SK-MEL-5 (cell line): Measurements from ENCODE around the gene PRPF6. TPM values are rescaled to one million over a fixed set of nuclear protein-coding genes. Genes with fewer than 3 reads are reported as not detected.

Experiments
- DNase-seq: peaks from one replicate; pipeline ENCODE4 v3.0.0-alpha.2; 2016; ENCODE audit warnings: low read depth, low spot score
- in situ Hi-C: cut with HindIII; loops from 2 replicates; pipeline ENCODE4 v1.10.0; 2016; ENCODE audit warnings: low sequenced_read_pairs, high pct_unique_total_duplicates, low pct_unique_long_range_greater_than_20kb
- total RNA-seq: library from RNA; depleted of rRNA; stranded (reverse); fragments of >200 nt; shearing (Covaris generic); gene quantifications from 2 replicates; pipeline ENCODE4 v1.2.3, GENCODE V29; 2014

Gene PRPF6
- total RNA-seq, 1 experiment from 2014 or later, result 71.3 TPM

GRCh38 chr20:64037199-64037497 is 56.2 kb downstream of the PRPF6 start:
- DNase-seq, result no peak
- in situ Hi-C loops, result no loop called here

DNA sequence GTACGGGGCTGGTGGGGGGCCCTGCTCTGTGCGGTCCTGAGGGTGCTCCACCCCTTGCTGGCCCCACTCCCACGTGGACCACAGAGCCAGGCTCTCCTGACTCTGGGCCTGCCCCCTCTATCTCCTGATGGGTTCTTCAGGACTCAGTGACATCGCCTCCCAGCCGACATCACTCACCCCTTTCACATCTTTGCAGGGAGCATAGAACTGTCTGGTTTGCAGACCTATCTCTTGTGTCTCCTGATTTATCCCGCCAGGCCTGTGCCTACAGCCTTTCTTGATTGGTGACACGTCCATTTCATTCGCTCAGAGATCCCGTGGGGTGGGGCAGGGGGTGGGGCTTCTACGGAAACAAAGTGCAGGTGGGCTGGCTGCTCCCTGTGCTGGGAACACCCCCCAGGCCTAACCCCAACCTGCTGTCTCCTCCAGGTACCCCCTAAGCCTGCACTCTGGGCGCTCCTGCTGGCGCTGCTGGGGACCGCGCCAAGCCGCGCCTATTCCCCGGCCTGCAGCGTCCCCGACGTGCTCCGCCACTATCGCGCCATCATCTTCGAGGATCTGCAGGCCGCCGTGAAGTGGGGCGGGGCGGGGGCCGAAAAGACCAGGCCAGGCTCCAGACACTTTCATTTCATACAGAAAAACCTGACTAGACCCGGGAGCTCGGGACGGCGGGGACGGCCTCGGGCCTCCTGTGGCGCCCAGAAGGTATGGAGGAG is 56.7 kb downstream of the PRPF6 start:
- in situ Hi-C loops, result no loop called here
- no peak for DNase-seq

DNA sequence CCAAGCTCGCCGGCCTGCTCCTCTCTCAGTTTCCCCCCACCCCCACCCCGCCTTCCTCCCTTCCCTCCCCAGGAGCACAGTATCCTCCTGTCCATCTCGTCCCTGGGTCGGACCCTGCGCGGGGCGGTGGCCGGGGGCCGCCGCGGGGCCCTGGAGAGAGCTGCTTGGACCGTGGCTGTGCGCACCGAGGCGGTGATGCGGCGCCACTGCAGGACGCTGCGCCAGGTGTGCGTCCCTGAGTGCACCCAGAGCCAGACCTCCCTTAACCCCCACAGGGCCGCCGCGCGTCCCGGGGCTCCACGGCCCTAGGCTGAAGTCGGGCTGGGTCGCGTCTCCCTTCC is 57.3 kb downstream of the PRPF6 start:
- DNase-seq, result no peak
- in situ Hi-C loops, result no loop called here

- in situ Hi-C loops, result no loop called here
- DNase-seq, result peak; percentile 63
Measured at GRCh38 chr20:64038565-64039292, 57.8 kb downstream of the PRPF6 start.

- in situ Hi-C loops, result no loop called here
Measured at GRCh38 chr20:64039293-64040160, 58.6 kb downstream of the PRPF6 start.

DNA sequence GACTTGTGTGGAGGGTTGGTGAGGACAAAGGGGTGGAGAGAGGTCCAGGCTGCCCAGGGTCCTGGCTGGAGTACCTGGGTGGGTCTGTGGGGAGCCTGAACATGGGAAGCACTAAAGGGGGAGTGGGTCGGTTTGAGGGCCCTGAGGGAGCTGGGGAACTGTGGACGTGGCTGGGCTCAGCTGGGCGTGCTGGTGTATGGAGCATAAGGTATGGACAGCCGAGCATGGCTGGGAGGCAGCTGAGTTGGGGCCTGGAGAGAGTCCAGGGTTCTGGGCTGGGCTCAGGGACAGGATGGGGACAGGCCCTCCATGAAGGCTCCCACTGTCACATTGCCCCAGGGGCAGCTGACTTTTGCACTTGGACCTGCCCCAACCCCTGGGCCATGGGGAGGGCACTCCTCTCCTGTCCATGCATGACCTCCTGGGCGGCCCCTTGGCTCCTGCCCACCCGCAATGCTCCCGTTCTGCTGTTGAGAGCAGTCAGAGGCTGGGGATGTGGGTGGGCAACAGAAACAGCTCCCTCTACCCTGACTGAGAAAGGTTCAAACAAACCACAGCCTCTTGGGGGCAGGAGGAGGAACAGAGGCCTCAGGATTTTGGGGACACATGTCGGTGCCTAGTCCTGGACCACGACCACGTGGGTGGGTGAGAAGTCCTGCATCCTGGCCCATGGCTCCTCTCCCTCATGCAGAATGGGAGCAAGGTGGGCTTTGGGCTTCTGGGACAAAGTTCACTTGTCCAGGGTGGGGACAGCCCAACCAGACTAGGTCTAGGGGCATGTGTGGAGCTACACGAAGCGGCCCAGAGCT is 59.5 kb downstream of the PRPF6 start:
- no peak for DNase-seq
- in situ Hi-C loops, result no loop called here

More at GRCh38 chr20:64039293-64040160, 58.6 kb downstream of the PRPF6 start:
- DNase-seq, result no peak

- DNase-seq, result no peak
- in situ Hi-C loops, result no loop called here
Measured at GRCh38 chr20:64041040-64041780, 60.3 kb downstream of the PRPF6 start.

DNA sequence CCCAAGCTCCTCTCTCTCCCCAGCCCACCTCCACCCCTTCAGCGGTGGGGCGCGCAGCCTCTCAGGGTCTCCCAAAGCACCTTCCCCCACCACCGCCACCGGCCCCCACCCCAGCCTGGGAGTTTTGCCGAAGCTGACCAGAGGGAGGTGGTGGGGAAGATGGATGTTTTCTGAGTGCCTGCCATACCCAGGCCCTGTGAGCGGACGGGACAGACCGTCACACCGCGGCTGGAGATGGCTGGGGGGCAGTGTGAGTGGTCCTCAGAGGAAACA is 60.8 kb downstream of the PRPF6 start:
- no peak for DNase-seq
- in situ Hi-C loops, result no loop called here

GRCh38 chr20:64042054-64042781 is 61.3 kb downstream of the PRPF6 start:
- in situ Hi-C loops, result no loop called here
- DNase-seq, result no peak

GRCh38 chr20:64043768-64044167 is 62.8 kb downstream of the PRPF6 start:
- in situ Hi-C loops, result no loop called here
- DNase-seq, result no peak

DNA sequence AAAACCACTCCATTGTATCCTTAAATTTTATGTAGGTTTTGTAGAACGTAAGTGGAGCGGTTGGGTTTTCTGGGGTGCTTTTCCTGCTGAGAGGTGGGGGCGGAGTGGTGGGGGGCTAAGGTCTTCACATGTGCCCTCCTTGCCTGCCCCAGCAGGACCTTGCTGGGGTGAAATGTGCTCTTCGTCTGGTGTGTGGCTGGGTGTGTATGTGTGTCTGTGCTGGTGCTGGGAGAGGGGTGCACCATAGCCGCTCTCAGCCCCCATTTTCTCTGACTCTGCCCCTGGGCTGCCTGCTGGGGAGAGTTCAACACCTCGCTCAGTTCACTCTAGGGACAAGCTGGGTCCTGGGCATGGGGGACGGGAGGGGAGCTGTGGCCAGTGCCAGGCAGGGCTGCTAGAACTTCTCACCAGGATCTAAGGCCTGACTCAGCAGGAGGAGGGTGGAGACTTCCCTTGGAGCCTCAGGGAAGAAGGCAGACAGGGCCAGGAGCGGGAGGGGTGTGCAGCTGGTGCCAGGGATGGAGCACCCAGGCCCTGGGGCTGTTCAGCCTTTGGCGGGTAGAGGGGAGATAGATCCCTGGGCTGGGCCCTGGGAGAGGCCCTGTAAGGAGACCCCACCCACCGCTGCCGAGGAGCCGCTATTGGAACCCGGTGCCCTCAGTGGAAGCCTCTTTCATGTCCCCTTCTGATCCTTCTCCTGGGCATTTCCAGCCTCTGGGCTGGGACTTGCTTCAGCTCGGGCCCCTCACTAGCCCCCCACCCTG is 63.7 kb downstream of the PRPF6 start:
- in situ Hi-C loops, result no loop called here
- peak; percentile 24 for DNase-seq

- in situ Hi-C loops, result no loop called here
- DNase-seq, result no peak
Measured at GRCh38 chr20:64045346-64046011, 64.5 kb downstream of the PRPF6 start.

GRCh38 chr20:64047046-64047389 is 66.1 kb downstream of the PRPF6 start:
- in situ Hi-C loops, result no loop called here
- DNase-seq, result no peak

DNA sequence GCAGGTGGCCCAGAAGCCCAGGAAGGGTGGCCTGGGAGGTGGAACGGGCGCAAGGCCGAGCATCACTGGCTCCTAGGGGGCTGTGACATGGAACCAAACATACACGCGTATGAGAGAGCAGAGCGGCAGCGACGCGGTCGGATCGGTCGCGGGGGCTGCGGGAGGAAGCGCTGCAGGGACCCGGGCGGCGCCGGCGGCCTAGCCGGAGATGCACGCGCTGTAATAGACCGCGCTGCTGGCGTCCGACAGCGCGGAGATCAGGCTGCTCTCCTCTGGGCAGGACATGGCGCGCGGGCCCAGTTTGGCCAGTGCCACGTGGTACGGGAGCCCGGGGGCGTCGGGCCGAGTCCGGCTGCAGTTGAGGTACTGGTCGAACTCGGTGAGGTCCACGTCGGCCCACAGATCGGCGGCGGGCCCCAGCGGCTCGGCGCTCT is 67.1 kb downstream of the PRPF6 start:
- in situ Hi-C loops, result no loop called here

DNA sequence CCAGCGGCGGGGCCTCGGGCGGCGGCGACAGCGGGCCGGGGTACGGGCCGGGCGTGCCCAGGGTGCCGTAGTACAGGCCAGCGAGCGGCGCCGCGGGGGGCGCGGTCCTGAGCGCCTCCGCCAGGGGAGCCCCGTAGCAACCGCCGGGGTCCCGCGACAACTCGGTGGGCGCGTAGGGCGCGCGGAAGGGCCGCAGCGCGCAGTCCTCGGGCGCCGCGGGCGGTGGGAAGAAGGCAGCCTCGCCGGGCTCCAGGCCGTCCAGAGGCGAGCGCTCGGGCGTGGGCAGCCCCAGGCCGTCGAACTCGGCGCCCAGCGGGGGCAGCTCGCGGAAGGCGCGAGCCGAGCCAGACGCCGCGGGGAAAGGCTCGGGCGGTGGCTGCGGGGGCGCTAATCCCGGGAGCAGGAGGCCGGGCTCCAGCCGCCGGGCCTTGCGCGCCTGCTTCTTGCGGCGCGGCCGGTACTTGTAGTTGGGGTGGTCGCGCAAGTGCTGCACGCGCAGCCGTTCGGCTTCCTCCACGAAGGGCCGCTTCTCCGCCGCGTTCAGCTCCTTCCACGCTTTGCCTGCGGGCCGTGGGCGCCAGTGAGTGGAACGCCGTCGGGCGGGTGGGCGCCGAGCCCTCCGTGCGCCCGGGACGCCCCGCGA is 67.6 kb downstream of the PRPF6 start:
- DNase-seq, result no peak
- in situ Hi-C loops, result no loop called here

More for the DNA sequence above, 67.1 kb downstream of the PRPF6 start:
- no peak for DNase-seq
